H1 (cell line): ENCODE data around the gene RABGGTA. TPM values are rescaled to one million over a fixed set of nuclear protein-coding genes. Genes with fewer than 3 reads are reported as not detected.

ENCODE experiments used
- CTCF ChIA-PET: fragments of 300-600 bp; sonication (Branson Sonifier 250); formaldehyde crosslinking; loops from one replicate; lab custom pipeline; 2021; ENCODE audit not compliant: partially characterized antibody; lab: Charles Lee
- POLR2A ChIA-PET: fragments of 300-600 bp; sonication (Branson Sonifier 250); formaldehyde crosslinking; loops from one replicate; lab custom pipeline; 2021; ENCODE audit warnings: inconsistent platforms; ENCODE audit not compliant: partially characterized antibody; lab: Charles Lee
- DNase-seq, 2 experiments: peaks; one replicate each; pipeline versions ENCODE4 v3.0.0 to v3.0.0-alpha.2; 2010 to 2022; ENCODE audit warnings: low spot score in 2 of 2, low read depth in 1 of 2, mixed read lengths in 1 of 2
- FAIRE-seq: peaks from 2 replicates; lab custom pipeline; 2011; peaks lifted over from hg19 to GRCh38; lab: Jason Lieb, UNC
- H2AFZ ChIP-seq: 2 replicates; pipeline ENCODE4 v1.8.1; 2012; ENCODE audit warnings: low read length, inconsistent platforms
- H2AK5ac ChIP-seq: 2 replicates; pipeline ENCODE4 v1.6.1; 2013; ENCODE audit warnings: low read depth, low read length
- H2BK120ac ChIP-seq: replicated peaks from 2 replicates; pipeline ENCODE3; 2013; ENCODE audit warnings: low read depth, low read length, inconsistent platforms
- H2BK12ac ChIP-seq: 2 replicates; pipeline ENCODE4 v1.6.1; 2013; ENCODE audit warnings: low read depth, low read length
- H2BK15ac ChIP-seq: 2 replicates; pipeline ENCODE4 v1.6.1; 2013; ENCODE audit warnings: low read length
- H2BK20ac ChIP-seq: 2 replicates; pipeline ENCODE4 v1.6.1; 2013; ENCODE audit warnings: low read length
- H2BK5ac ChIP-seq: 2 replicates; pipeline ENCODE4 v1.6.1; 2013; ENCODE audit warnings: low read depth, low read length
- H3K14ac ChIP-seq: 2 replicates; pipeline ENCODE4 v1.6.1; 2013; ENCODE audit warnings: inconsistent platforms; ENCODE audit not compliant: insufficient read length
- H3K18ac ChIP-seq: 2 replicates; pipeline ENCODE4 v1.6.1; 2013; ENCODE audit warnings: low read length; ENCODE audit errors: extremely low read depth
- H3K23ac ChIP-seq: 2 replicates; pipeline ENCODE4 v1.6.1; 2013; ENCODE audit warnings: inconsistent platforms; ENCODE audit not compliant: insufficient read length
- H3K23me2 ChIP-seq: 2 replicates; pipeline ENCODE4 v1.6.1; 2013; ENCODE audit warnings: low read depth, low read length
- H3K27ac ChIP-seq: 2 replicates; pipeline ENCODE4 v1.6.1; 2011; ENCODE audit warnings: low read depth, low read length, inconsistent platforms
- H3K27me3 ChIP-seq, 4 experiments: replicated peaks in 1 of 4; 1 replicate in 1 of 4; 2 replicates in 3 of 4; pipeline versions ENCODE4 v1.6.1 to v1.8.1; 2011 to 2013; ENCODE audit warnings: low read length in 3 of 4, mild to moderate bottlenecking in 3 of 4, inconsistent platforms in 2 of 4, mixed read lengths in 2 of 4, moderate library complexity in 1 of 4; ENCODE audit not compliant: control insufficient read depth in 3 of 4, insufficient read depth in 3 of 4; ENCODE audit errors: extremely low read depth in 1 of 4
- H3K36me3 ChIP-seq, 4 experiments: 2 replicates each; pipeline versions ENCODE4 v1.6.1 to v1.8.1; 2011 to 2013; ENCODE audit warnings: mild to moderate bottlenecking in 4 of 4, low read length in 3 of 4, moderate library complexity in 2 of 4, control low read depth in 1 of 4, inconsistent platforms in 1 of 4; ENCODE audit not compliant: insufficient read depth in 4 of 4, control insufficient read depth in 2 of 4
- H3K4ac ChIP-seq: replicated peaks from 2 replicates; pipeline ENCODE3; 2013; ENCODE audit warnings: low read length, low read depth, mixed read lengths, inconsistent platforms; ENCODE audit not compliant: insufficient read length
- H3K4me1 ChIP-seq, 4 experiments: replicated peaks in 1 of 4; 1 replicate in 1 of 4; 2 replicates in 3 of 4; pipeline versions ENCODE4 v1.6.1 to v1.8.1; 2011 to 2013; ENCODE audit warnings: low read length in 3 of 4, inconsistent platforms in 2 of 4, mixed read lengths in 1 of 4; ENCODE audit not compliant: insufficient read depth in 4 of 4, control insufficient read depth in 3 of 4
- H3K4me2 ChIP-seq, 2 experiments: 2 replicates each; pipeline versions ENCODE4 v1.6.1 to v1.8.1; 2011 to 2013; ENCODE audit warnings: low read depth in 2 of 2, low read length in 2 of 2, control low read depth in 1 of 2, inconsistent platforms in 1 of 2, mild to moderate bottlenecking in 1 of 2; ENCODE audit not compliant: insufficient read depth in 1 of 2
- H3K4me3 ChIP-seq, 4 experiments: fragments of 200-600, 300-600 bp in 1 of 4; sonication (generic), shearing (Covaris generic), sonication (Bioruptor Twin) in 1 of 4; 2 replicates each; pipeline versions ENCODE4 v1.5.1 to v1.8.1; 2011 to 2016; ENCODE audit warnings: low read length in 4 of 4, low read depth in 3 of 4, control low read depth in 2 of 4, inconsistent platforms in 2 of 4, mild to moderate bottlenecking in 2 of 4, mixed read lengths in 1 of 4, moderate library complexity in 1 of 4; ENCODE audit not compliant: insufficient read depth in 2 of 4; ENCODE audit errors: extremely low read depth in 1 of 4
- H3K56ac ChIP-seq: replicated peaks from 2 replicates; pipeline ENCODE3; 2013; ENCODE audit warnings: low read depth, mild to moderate bottlenecking, mixed read lengths, low read length, inconsistent platforms; ENCODE audit not compliant: insufficient read length
- H3K79me1 ChIP-seq: 2 replicates; pipeline ENCODE4 v1.6.1; 2013; ENCODE audit warnings: low read depth, low read length, control low read depth
- H3K79me2 ChIP-seq, 2 experiments: 2 replicates each; pipeline versions ENCODE4 v1.6.1 to v1.8.1; 2012 to 2013; ENCODE audit warnings: low read length in 2 of 2, mild to moderate bottlenecking in 2 of 2, inconsistent platforms in 1 of 2; ENCODE audit not compliant: insufficient read depth in 2 of 2, control insufficient read depth in 1 of 2
- H3K9ac ChIP-seq, 4 experiments: replicated peaks in 1 of 4; 1 replicate in 1 of 4; 2 replicates in 3 of 4; pipeline versions ENCODE4 v1.6.1 to v1.8.1; 2011 to 2013; ENCODE audit warnings: low read depth in 3 of 4, low read length in 3 of 4, control low read depth in 2 of 4, mild to moderate bottlenecking in 2 of 4, moderate library complexity in 2 of 4, inconsistent platforms in 1 of 4; ENCODE audit errors: extremely low read depth in 1 of 4
- H3K9me3 ChIP-seq, 2 experiments: 2 replicates each; pipeline versions ENCODE4 v1.6.1 to v1.8.1; 2012 to 2013; ENCODE audit warnings: mild to moderate bottlenecking in 2 of 2, moderate library complexity in 2 of 2, control low read depth in 1 of 2, inconsistent platforms in 1 of 2, low read depth in 1 of 2, low read length in 1 of 2, mixed read lengths in 1 of 2; ENCODE audit not compliant: insufficient read depth in 2 of 2
- H4K20me1 ChIP-seq, 2 experiments: replicated peaks in 1 of 2; 2 replicates each; pipeline versions ENCODE3 to v1.8.1; 2011 to 2013; ENCODE audit warnings: inconsistent platforms in 2 of 2, low read length in 2 of 2, mild to moderate bottlenecking in 1 of 2; ENCODE audit not compliant: insufficient read depth in 2 of 2, control insufficient read depth in 1 of 2
- H4K5ac ChIP-seq: 2 replicates; pipeline ENCODE4 v1.6.1; 2013; ENCODE audit warnings: low read length, low read depth, mixed read lengths, inconsistent platforms; ENCODE audit not compliant: insufficient read length
- H4K8ac ChIP-seq: 2 replicates; pipeline ENCODE4 v1.8.0; 2013; ENCODE audit warnings: mild to moderate bottlenecking, moderate library complexity, low read length, inconsistent platforms; ENCODE audit not compliant: insufficient read depth; ENCODE audit errors: extremely low read depth
- H4K91ac ChIP-seq: replicated peaks from 2 replicates; pipeline ENCODE3; 2013; ENCODE audit warnings: low read length, mixed read lengths, inconsistent platforms; ENCODE audit not compliant: insufficient read length
- BCL11A ChIP-seq, 2 experiments: IDR thresholded peaks; one replicate each; pipeline ENCODE4 v1.6.1; 2011; ENCODE audit warnings: low read depth in 2 of 2, low read length in 2 of 2, mild to moderate bottlenecking in 2 of 2
- CBX5 ChIP-seq: fragments of 300-800, 300-1000 bp; sonication (generic); IDR thresholded peaks from 2 replicates; pipeline ENCODE4 v1.7.1; 2016; ENCODE audit warnings: antibody characterized with exemption, low read length, low read depth
- HDAC6 ChIP-seq: IDR thresholded peaks from one replicate; pipeline ENCODE4 v1.7.1; 2012; ENCODE audit warnings: low read depth, mild to moderate bottlenecking, inconsistent platforms, low read length, moderate library complexity
- JUND ChIP-seq: IDR thresholded peaks from 2 replicates; pipeline ENCODE4 v1.6.1; 2011; ENCODE audit warnings: mild to moderate bottlenecking, improper control_type of control experiment, low read length
- KDM4A ChIP-seq: IDR thresholded peaks from one replicate; pipeline ENCODE4 v1.7.1; 2012; ENCODE audit warnings: low read depth, mild to moderate bottlenecking, moderate library complexity, low read length, inconsistent platforms; ENCODE audit not compliant: severe bottlenecking
- MAX ChIP-seq: IDR thresholded peaks from 2 replicates; pipeline ENCODE4 v1.6.1; 2012; ENCODE audit warnings: inconsistent platforms
- NANOG ChIP-seq: IDR thresholded peaks from 2 replicates; pipeline ENCODE4 v1.6.1; 2011; ENCODE audit warnings: low read length, low read depth, mild to moderate bottlenecking, inconsistent platforms; ENCODE audit not compliant: insufficient read depth, poor library complexity, severe bottlenecking
- RBBP5 ChIP-seq: IDR thresholded peaks from 2 replicates; pipeline ENCODE4 v1.7.1; 2012; ENCODE audit warnings: low read depth, mild to moderate bottlenecking, inconsistent platforms, low read length, moderate library complexity, borderline replicate concordance
- YY1 ChIP-seq: IDR thresholded peaks from 2 replicates; pipeline ENCODE4 v1.6.1; 2011; ENCODE audit warnings: low read depth, mild to moderate bottlenecking, low read length
- ZNF274 ChIP-seq: IDR thresholded peaks from 2 replicates; pipeline ENCODE4 v1.7.0; 2012; ENCODE audit warnings: low read length, borderline replicate concordance; ENCODE audit errors: extremely low read depth
- WGBS, 2 experiments: shearing (Covaris generic) in 1 of 2; methylation state at CpG; one replicate each; pipeline versions ENCODE4 v1.1.6 to v1.1.7; 2013 to 2015; ENCODE audit warnings: low lambda C conversion rate in 2 of 2, mixed read lengths in 2 of 2, inconsistent platforms in 1 of 2, low coverage in 1 of 2, missing lambda C conversion rate in 1 of 2; ENCODE audit not compliant: insufficient replicate concordance in 2 of 2, insufficient coverage in 1 of 2, insufficient read length in 1 of 2; ENCODE audit errors: extremely low coverage in 1 of 2, missing lambda C conversion rate in 1 of 2; 5-methylcytosine and 5-hydroxymethylcytosine counted together
- polyA plus RNA-seq, 7 experiments: library from polyadenylated mRNA; depleted of rRNA in 3 of 7; stranded (reverse) in 5 of 7; unstranded in 2 of 7; fragments of >200 nt in 5 of 7; fragments of 200-250 nt in 2 of 7; gene quantifications; 1 replicate in 5 of 7; 2 replicates in 1 of 7; 4 replicates in 1 of 7; pipeline versions ENCODE4 v1.2.1 to v1.2.3, GENCODE V29; 2011 to 2013; ENCODE audit warnings: missing spikeins in 2 of 7, mixed read lengths in 2 of 7
- total RNA-seq: library from RNA; stranded (reverse); fragmentation: NEBNext Ultra II Directional; extraction: Animal tissue kit (Norgen Biotek cat#: 25700); gene quantifications from 2 replicates; pipeline ENCODE4 v1.2.1, GENCODE V29; 2021

The RABGGTA gene
- total and polyA plus RNA-seq, 2 of the 8 experiments (the other 6 are each of a cell fraction or from before 2014, with no cell fraction given), result 16.0 to 49.8 TPM

GRCh38 chr14:24300326-24300980 lies 29.1 kb upstream of the RABGGTA start:
- H3K36me3 ChIP-seq, result peaks cover 21 to 36% (median 33%) of the 10 kb centered on the region in 4 experiments
- H3K27ac ChIP-seq, result no peak overlapping the region
- peaks cover 4 to 13% of the 10 kb centered on the region in 2 experiments; a peak in 2 of 4 replicates for H3K79me2 ChIP-seq
- no peak overlapping the region for H3K56ac ChIP-seq
- H2BK5ac ChIP-seq, result no peak overlapping the region
- FAIRE-seq (no peak), DNase-seq (no peak)
- no peak overlapping the region for H2BK15ac ChIP-seq
- no peak overlapping the region; the same call in 1 of the 2 replicates for H2AFZ ChIP-seq
- 46% methylated on average over 16 of the region's 16 CpGs; no CpG with 5 or more reads in 1 of the 2 experiments for WGBS, 2 experiments
- no peak overlapping the region for H3K14ac ChIP-seq
- peak overlapping the region; percentile 25 to 81 (median 58) for H3K9ac ChIP-seq
- no peak overlapping the region for H4K5ac ChIP-seq
- no peak overlapping the region for H3K18ac ChIP-seq
- H2BK20ac ChIP-seq, result no peak overlapping the region
- CTCF ChIA-PET, result interaction anchor here (0.5 to 9.0 kb wide), 11 partner anchors 8 to 212 kb away, joined by 3 to 163 read pairs (median 21); partner anchors contain the start of genes CIDEB, IPO4, KHNYN and LTB4R
- H3K23me2 ChIP-seq, result peaks cover 4% of the 10 kb centered on the region; the same call in 1 of the 2 replicates
- H3K4ac ChIP-seq, result no peak overlapping the region
- no peak overlapping the region for H2BK120ac ChIP-seq
- no peaks in the 10 kb centered on the region for H4K20me1 ChIP-seq
- no peak overlapping the region for H2BK12ac ChIP-seq
- no peaks in the 10 kb centered on the region for H3K27me3 ChIP-seq
- H3K23ac ChIP-seq, result no peak overlapping the region
- H3K9me3 ChIP-seq, result no peaks in the 10 kb centered on the region; a peak in 1 of 4 replicates
- H3K79me1 ChIP-seq, result peaks cover 5% of the 10 kb centered on the region; the same call in 1 of the 2 replicates
- POLR2A ChIA-PET, result interaction anchor here (0.6 to 6.1 kb wide), 23 partner anchors 7 to 759 kb away, joined by 3 to 50 read pairs (median 5); partner anchors contain the start of genes ADCY4, CIDEB, GMPR2 and IRF9
- peak overlapping the region; percentile 76 to 91 (median 88) for H3K4me3 ChIP-seq
- H3K4me1 ChIP-seq, result peaks cover 0 to 7% (median 4%) of the 10 kb centered on the region in 4 experiments; a peak in 5 of 7 replicates
- no peak overlapping the region for H4K91ac ChIP-seq
- H2AK5ac ChIP-seq, result no peak overlapping the region
- peak overlapping the region; percentile 77 to 85 for H3K4me2 ChIP-seq
- H4K8ac ChIP-seq, result no peak overlapping the region
- TF ChIP-seq RBBP5, result no peak
- TF ChIP-seq ZNF274, result no peak
- no peak for TF ChIP-seq CBX5
- TF ChIP-seq MAX, result no peak
- TF ChIP-seq NANOG, result no peak
- TF ChIP-seq KDM4A, result no peak
- no peak for TF ChIP-seq HDAC6
- TF ChIP-seq JUND, result no peak
- TF ChIP-seq YY1, result no peak
- no peak for TF ChIP-seq BCL11A (IDR thresholded peaks at IDR 0.05; ENCODE audit: low read depth in 2 of 2, low read length in 2 of 2)
